ENCODE data around the gene FAM216A. TPM values are rescaled to one million over a fixed set of nuclear protein-coding genes. Genes with fewer than 3 reads are reported as not detected.
"Not testable (repeated sequence)": the region's sequence is repeated elsewhere in the genome, so short reads cannot be mapped to it uniquely, and the experiment has no call there.

The FAM216A gene
- total RNA-seq, 1 donor from 2014 or later: 11.0 TPM

DNA sequence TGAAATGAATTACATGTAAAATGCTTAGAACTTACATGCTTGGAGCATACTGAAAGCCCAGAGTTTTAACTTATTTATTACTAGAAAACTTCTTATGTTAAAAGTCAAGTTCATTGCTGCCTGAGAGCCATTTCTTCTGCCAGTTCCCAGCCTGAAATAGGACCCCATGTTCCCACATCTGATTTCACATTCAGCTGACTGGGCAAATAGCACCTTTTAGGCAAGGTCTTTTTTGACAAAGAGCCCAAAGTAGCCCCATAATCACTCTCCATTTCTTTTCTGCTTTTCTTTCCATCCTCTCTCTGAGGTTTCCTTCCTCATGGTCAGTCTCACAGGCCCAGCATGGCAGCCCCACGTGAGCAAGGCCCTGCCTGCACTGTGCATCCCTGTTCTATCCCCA is 17.4 kb upstream of the FAM216A start:
- H3K27ac ChIP-seq: no peak overlapping the region
- intact Hi-C loops (cut with DNase I): loop anchor here (5.0 to 10.0 kb wide), 2 partner anchors 54 to 151 kb away; partner anchors contain the start of genes RAD9B and VPS29
- TF ChIP-seq POLR2A (IDR thresholded peaks at IDR 0.05) (no peak), POLR2AphosphoS5 (IDR thresholded peaks at IDR 0.05; ENCODE audit: insufficient read depth in 1 of 2, low read depth in 1 of 2) (no peak)
- TF ChIP-seq, protein P1, sequence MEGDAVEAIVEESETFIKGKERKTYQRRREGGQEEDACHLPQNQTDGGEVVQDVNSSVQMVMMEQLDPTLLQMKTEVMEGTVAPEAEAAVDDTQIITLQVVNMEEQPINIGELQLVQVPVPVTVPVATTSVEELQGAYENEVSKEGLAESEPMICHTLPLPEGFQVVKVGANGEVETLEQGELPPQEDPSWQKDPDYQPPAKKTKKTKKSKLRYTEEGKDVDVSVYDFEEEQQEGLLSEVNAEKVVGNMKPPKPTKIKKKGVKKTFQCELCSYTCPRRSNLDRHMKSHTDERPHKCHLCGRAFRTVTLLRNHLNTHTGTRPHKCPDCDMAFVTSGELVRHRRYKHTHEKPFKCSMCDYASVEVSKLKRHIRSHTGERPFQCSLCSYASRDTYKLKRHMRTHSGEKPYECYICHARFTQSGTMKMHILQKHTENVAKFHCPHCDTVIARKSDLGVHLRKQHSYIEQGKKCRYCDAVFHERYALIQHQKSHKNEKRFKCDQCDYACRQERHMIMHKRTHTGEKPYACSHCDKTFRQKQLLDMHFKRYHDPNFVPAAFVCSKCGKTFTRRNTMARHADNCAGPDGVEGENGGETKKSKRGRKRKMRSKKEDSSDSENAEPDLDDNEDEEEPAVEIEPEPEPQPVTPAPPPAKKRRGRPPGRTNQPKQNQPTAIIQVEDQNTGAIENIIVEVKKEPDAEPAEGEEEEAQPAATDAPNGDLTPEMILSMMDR (IDR thresholded peaks at IDR 0.05): no peak

DNA sequence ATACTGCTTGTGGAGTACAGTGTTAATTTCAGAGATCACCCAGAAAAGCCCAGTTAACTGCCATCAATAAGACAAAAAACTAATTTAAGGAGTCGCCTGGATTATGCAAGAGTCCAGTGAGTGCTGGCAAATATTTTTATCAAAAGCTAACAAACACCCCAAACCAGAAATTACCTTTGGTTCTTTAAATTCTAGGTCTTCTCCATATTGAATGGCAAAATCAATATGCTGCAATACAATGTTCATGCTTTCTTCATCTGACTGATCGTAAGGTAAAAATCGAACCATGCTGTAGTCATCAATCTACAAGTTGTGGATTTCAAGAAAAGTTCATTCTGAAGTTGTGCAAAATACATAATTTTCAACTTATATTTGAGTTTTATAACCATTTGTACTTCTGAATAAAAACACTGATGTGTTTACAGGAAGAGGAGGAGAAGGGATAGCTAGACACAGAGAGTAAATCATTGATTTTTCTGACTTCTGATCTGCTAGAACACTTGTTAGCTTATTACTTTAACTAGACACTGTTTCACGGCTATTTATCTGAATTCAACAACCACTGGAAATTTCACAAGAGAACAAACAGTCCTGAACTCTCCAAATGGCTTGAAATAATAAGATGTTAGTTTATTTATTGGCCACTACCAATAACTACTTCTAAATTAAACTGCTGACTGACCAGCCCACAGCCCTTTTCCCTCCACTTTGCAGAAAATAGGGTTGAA is 14.9 kb upstream of the FAM216A start:
- intact Hi-C loops (cut with DNase I): loop anchor here (5.0 to 10.0 kb wide), 2 partner anchors 51 to 149 kb away; partner anchors contain the start of genes RAD9B and VPS29
- TF ChIP-seq, protein P1 (IDR thresholded peaks at IDR 0.05): no peak

More for the DNA sequence above, 17.4 kb upstream of the FAM216A start:
- DNase-seq (ENCODE audit: extremely low spot score in 2 of 2): no peak
- Histone ChIP-seq H3K27me3 (no peaks in the 10 kb centered on the region), H3K4me3 (no peak overlapping the region), H3K36me3 (peaks cover 0 to 19% of the 10 kb centered on the region in 2 donors), H3K9me3 (no peaks in the 10 kb centered on the region), H3K4me1 (peaks cover 30% of the 10 kb centered on the region)

DNA sequence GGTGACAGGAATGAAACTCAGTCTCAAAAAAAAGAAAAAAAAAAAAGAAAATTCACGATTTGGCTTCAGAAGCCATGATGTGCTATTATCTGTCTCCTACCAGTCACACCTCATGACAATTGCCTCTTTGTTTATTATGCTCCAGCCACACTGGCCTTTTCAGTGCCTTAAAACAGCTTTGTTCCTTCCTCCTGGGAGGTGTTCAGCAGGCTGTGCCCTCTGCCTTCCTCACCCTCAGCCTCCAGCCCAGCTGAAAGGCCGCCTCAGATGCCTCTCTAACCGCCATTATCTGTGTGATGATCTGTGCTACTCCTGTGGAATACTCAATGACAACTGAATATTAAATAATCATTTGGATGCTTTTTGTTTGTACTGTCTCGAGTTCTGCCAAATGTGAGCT is 9.9 kb upstream of the FAM216A start:
- peaks cover 0 to 24% of the 10 kb centered on the region in 2 donors for H3K36me3 ChIP-seq
- TF ChIP-seq, protein P1 (IDR thresholded peaks at IDR 0.05): no peak
- TF ChIP-seq POLR2A (IDR thresholded peaks at IDR 0.05): no peak
- TF ChIP-seq POLR2AphosphoS5 (IDR thresholded peaks at IDR 0.05; ENCODE audit: insufficient read depth in 1 of 2, low read depth in 1 of 2): no peak
- no peak overlapping the region for H3K27ac ChIP-seq
- H3K9me3 ChIP-seq: no peaks in the 10 kb centered on the region
- no peaks in the 10 kb centered on the region for H3K27me3 ChIP-seq
- intact Hi-C loops (cut with DNase I): loop anchor here (10.0 kb wide), 1 partner anchor 46 kb away; the partner anchor contains the start of genes RAD9B and VPS29
- no peak for DNase-seq (ENCODE audit: extremely low spot score in 2 of 2)
- no peak overlapping the region for H3K4me3 ChIP-seq
- H3K4me1 ChIP-seq: no peaks in the 10 kb centered on the region

More for the DNA sequence above, 14.9 kb upstream of the FAM216A start:
- no peaks in the 10 kb centered on the region for H3K27me3 ChIP-seq
- H3K9me3 ChIP-seq: no peaks in the 10 kb centered on the region
- H3K27ac ChIP-seq: no peak overlapping the region
- no peak for DNase-seq (ENCODE audit: extremely low spot score in 2 of 2)
- H3K4me1 ChIP-seq: peaks cover 12% of the 10 kb centered on the region
- H3K4me3 ChIP-seq: no peak overlapping the region
- peaks cover 0 to 29% of the 10 kb centered on the region in 2 donors for H3K36me3 ChIP-seq

DNA sequence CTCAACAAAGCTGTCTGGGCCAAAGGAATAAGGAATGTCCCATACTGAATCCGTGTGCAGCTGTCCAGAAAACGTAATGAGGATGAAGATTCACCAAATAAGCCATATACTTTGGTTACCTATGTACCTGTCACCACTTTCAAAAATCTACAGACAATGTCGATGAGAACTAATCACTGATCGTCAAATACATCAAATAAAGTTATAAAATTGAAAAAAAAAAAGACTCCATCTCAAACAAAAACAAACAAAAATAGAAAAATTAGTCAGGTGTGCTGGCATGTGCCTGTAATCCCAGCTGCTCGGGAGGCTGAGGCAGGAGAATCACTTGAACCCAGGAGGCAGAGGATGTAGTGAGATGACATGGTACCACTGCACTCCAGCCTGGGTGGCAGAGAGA is 7.5 kb upstream of the FAM216A start:
- H3K27ac ChIP-seq; H3K4me1 ChIP-seq; H3K27me3 ChIP-seq; H3K4me3 ChIP-seq; intact Hi-C loops (cut with DNase I); H3K9me3 ChIP-seq; DNase-seq (ENCODE audit: extremely low spot score in 2 of 2): not testable (repeated sequence)
- H3K36me3 ChIP-seq: peaks cover 0 to 29% of the 10 kb centered on the region in 2 donors

DNA sequence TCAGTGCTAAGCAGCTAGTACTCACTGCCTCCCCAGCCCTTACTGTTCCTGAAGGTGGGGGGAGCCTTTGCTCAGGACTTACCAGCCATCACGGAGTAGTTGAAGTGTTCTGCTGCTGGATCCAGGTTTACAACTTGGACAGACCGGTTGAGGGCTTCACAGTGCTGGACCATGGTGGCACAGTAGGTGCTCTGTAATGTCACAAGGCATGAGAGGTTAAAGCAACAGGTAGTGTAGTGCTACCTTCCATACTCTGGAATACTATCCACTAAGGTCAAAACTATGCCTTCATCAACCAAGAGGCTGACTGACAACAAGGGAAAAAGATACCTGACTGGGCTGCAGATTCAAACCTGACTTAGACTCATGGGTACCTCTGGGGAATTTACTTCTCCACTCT is 3.6 kb upstream of the FAM216A start:
- Histone ChIP-seq H3K27me3 (no peaks in the 10 kb centered on the region), H3K9me3 (no peaks in the 10 kb centered on the region), H3K27ac (no peak overlapping the region), H3K36me3 (peaks cover 0 to 20% of the 10 kb centered on the region in 2 donors), H3K4me1 (peaks cover 30% of the 10 kb centered on the region), H3K4me3 (no peak overlapping the region)
- TF ChIP-seq POLR2AphosphoS5 (IDR thresholded peaks at IDR 0.05; ENCODE audit: insufficient read depth in 1 of 2, low read depth in 1 of 2): no peak
- TF ChIP-seq, protein P1 (IDR thresholded peaks at IDR 0.05): no peak
- no peak for TF ChIP-seq POLR2A (IDR thresholded peaks at IDR 0.05)
- no peak for DNase-seq (ENCODE audit: extremely low spot score in 2 of 2)
- intact Hi-C loops (cut with DNase I): no loop called here

DNA sequence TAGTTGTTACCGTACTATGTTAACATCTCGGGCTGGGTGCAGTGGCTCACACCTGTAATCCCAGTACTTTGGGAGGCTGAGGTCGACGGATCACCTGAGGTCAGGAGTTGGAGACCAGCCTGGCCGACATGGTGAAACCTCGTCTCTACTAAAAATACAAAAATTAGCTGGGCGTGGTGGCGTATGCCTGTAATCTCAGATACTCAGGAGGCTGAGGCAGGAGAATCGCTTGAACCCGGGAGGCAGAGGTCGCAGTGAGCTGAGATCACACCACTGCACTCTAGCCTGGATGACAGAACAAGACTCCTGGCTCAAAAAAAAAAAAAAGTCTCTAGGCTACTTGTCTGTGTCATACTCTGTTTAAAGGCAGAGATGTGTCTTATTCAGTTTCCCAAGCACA is 2.9 kb upstream of the FAM216A start:
- H3K9me3 ChIP-seq; DNase-seq (ENCODE audit: extremely low spot score in 2 of 2); H3K4me3 ChIP-seq; H3K27ac ChIP-seq; intact Hi-C loops (cut with DNase I); H3K27me3 ChIP-seq: not testable (repeated sequence)
- Histone ChIP-seq H3K4me1 (peaks cover 30% of the 10 kb centered on the region), H3K36me3 (peaks cover 0 to 20% of the 10 kb centered on the region in 2 donors)

Measured in vagina (tissue), 2 donors.